ENCODE data around the gene LDLRAP1. TPM values are rescaled to one million over a fixed set of nuclear protein-coding genes. Genes with fewer than 3 reads are reported as not detected.
A peak's percentile ranks its signal among the peaks of the same experiment; 100 is the strongest.

Gene LDLRAP1
- total and polyA plus RNA-seq, 7 donors: 9.1 to 35.8 (median 17.4) TPM

DNA sequence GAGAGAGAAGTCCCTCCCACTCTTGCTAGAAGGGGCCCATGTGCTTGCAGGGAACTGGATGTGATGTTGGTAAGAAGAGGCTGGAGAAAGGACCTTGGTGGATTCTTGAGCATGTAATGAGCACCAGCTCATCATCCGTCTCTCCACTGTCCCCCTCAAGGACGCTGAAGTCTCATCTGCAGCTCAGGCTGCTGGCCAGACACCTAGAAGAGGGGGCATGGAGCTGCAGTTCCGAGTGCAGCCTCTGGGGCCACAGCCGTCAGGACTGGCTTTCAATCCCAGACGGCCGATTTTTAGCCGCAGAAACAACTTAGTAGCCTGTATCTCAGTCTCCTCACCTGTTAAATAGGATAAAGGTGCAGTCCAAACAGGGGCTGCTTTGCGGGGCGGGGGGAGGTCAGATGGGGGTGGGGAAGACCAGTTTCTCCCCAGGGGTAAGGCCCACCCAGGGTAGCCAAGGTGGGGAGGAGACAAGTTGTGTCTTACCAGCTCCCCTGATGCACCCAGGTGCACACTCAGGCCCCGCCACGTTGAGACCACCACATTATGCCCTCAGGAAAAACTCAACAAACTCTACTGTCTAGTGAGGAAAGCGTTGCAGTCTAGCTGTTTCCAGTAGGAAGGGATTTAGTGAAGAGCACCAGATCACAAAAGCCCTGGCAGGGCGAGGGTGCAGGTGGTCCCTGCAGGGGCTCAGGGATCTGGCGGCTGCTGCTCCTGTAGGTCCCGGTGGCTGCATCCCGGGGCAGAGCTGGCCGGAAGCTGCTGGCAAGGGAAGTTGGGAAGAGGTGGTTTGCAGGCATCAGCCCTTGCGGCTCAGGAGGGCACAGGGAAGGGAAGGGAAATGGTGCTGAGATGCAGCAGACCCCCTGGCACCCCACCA is 29.5 kb downstream of the LDLRAP1 start:
- Histone ChIP-seq H3K4me1 (peaks cover 0 to 19% (median 18%) of the 10 kb centered on the region in 4 donors), H3K27ac (no peak overlapping the region), H3K27me3 (no peaks in the 10 kb centered on the region), H3K4me3 (no peak overlapping the region), H3K9me3 (no peaks in the 10 kb centered on the region), H3K36me3 (no peaks in the 10 kb centered on the region)
- TF ChIP-seq, protein P1, sequence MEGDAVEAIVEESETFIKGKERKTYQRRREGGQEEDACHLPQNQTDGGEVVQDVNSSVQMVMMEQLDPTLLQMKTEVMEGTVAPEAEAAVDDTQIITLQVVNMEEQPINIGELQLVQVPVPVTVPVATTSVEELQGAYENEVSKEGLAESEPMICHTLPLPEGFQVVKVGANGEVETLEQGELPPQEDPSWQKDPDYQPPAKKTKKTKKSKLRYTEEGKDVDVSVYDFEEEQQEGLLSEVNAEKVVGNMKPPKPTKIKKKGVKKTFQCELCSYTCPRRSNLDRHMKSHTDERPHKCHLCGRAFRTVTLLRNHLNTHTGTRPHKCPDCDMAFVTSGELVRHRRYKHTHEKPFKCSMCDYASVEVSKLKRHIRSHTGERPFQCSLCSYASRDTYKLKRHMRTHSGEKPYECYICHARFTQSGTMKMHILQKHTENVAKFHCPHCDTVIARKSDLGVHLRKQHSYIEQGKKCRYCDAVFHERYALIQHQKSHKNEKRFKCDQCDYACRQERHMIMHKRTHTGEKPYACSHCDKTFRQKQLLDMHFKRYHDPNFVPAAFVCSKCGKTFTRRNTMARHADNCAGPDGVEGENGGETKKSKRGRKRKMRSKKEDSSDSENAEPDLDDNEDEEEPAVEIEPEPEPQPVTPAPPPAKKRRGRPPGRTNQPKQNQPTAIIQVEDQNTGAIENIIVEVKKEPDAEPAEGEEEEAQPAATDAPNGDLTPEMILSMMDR (IDR thresholded peaks at IDR 0.05): peak; percentile 20 to 59 (median 50)
- TF ChIP-seq EP300 (IDR thresholded peaks at IDR 0.05) (no peak), POLR2A (IDR thresholded peaks at IDR 0.05) (no peak)
- intact Hi-C loops (cut with DNase I): no loop called here
- WGBS, 2 donors: 19 to 41% methylated on average over 18 of the region's 18 CpGs
- no peak for DNase-seq

DNA sequence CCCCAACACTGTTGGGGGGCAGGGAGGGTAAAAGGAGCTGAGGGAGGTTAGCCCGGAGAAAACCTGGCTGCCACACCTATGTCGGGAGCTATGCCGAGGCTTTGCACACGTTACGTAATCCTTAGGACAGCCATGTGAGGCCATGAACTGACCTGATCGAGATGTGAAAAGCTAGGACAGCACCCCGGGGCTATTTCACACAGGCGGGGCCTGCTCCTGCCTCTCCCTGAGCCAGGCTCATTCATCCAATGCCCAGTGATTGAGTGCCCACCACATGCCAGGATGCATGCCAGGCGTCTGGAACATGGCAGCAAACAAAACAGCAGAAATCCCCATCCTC is 30.2 kb downstream of the LDLRAP1 start:
- no peak for DNase-seq
- H3K4me1 ChIP-seq: peaks cover 0 to 13% (median 12%) of the 10 kb centered on the region in 4 donors
- 15 to 61% methylated on average over 9 of the region's 9 CpGs for WGBS, 2 donors
- no peak overlapping the region for H3K4me3 ChIP-seq
- no peaks in the 10 kb centered on the region for H3K9me3 ChIP-seq
- TF ChIP-seq POLR2A (IDR thresholded peaks at IDR 0.05): no peak
- no peak for TF ChIP-seq POLR2AphosphoS5 (IDR thresholded peaks at IDR 0.05)
- no peak for TF ChIP-seq EP300 (IDR thresholded peaks at IDR 0.05)
- TF ChIP-seq, protein P1 (IDR thresholded peaks at IDR 0.05): no peak
- no peaks in the 10 kb centered on the region for H3K27me3 ChIP-seq
- no peak overlapping the region for H3K27ac ChIP-seq
- intact Hi-C loops (cut with DNase I): no loop called here
- no peaks in the 10 kb centered on the region for H3K36me3 ChIP-seq

DNA sequence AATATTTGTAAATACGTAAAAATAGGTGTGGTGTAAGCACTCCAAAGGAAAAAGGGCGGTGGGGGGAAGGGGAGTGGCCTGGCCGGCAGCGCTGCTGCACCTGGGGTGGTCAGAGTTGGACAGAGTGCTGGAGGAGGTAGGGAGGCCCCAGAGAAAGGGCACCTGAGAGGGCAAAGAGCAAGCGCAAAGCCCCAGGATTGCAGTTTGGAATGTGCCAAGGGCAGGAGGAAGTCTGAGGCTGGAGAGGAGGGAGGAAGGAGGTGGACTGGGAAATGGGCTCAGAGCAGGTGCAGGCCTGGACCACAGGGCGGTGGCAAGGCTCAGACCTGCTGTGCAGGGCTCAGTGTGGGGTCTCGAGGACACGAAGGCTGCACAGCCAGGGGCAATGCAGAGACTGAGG is 30.6 kb downstream of the LDLRAP1 start:
- no peak for DNase-seq
- no peak overlapping the region for H3K4me3 ChIP-seq
- no peaks in the 10 kb centered on the region for H3K9me3 ChIP-seq
- TF ChIP-seq POLR2AphosphoS5 (IDR thresholded peaks at IDR 0.05): no peak
- no peaks in the 10 kb centered on the region for H3K27me3 ChIP-seq
- no peak overlapping the region for H3K27ac ChIP-seq
- intact Hi-C loops (cut with DNase I): no loop called here
- peaks cover 0 to 9% (median 8%) of the 10 kb centered on the region in 4 donors for H3K4me1 ChIP-seq
- 26 to 74% methylated on average over 8 of the region's 8 CpGs for WGBS, 2 donors
- no peaks in the 10 kb centered on the region for H3K36me3 ChIP-seq

- WGBS, 2 donors: 89 to 93% methylated on average over 2 of the region's 2 CpGs
- intact Hi-C loops (cut with DNase I): no loop called here
These were observed 31.8 kb downstream of the LDLRAP1 start for GRCh38 chr1:25575191-25575590.

GRCh38 chr1:25576459-25577133 is 33.2 kb downstream of the LDLRAP1 start:
- Histone ChIP-seq H3K4me1 (peaks cover 0 to 5% (median 2%) of the 10 kb centered on the region in 4 donors), H3K27me3 (no peaks in the 10 kb centered on the region), H3K36me3 (no peaks in the 10 kb centered on the region), H3K9me3 (no peaks in the 10 kb centered on the region), H3K4me3 (no peak overlapping the region), H3K27ac (no peak overlapping the region)
- TF ChIP-seq EP300 (IDR thresholded peaks at IDR 0.05): no peak
- no peak for TF ChIP-seq POLR2A (IDR thresholded peaks at IDR 0.05)
- TF ChIP-seq, protein P1 (IDR thresholded peaks at IDR 0.05): no peak
- TF ChIP-seq POLR2AphosphoS5 (IDR thresholded peaks at IDR 0.05): no peak
- WGBS, 2 donors: 93 to 97% methylated on average over 18 of the region's 18 CpGs
- intact Hi-C loops (cut with DNase I): no loop called here
- no peak for DNase-seq

More at GRCh38 chr1:25575191-25575590, 31.8 kb downstream of the LDLRAP1 start:
- H3K4me1 ChIP-seq: peaks cover 0 to 5% (median 2%) of the 10 kb centered on the region in 4 donors
- DNase-seq: no peak
- H3K27ac ChIP-seq: no peak overlapping the region
- TF ChIP-seq EP300 (IDR thresholded peaks at IDR 0.05): no peak
- TF ChIP-seq, protein P1 (IDR thresholded peaks at IDR 0.05): no peak
- no peaks in the 10 kb centered on the region for H3K9me3 ChIP-seq
- H3K36me3 ChIP-seq: no peaks in the 10 kb centered on the region
- H3K27me3 ChIP-seq: no peaks in the 10 kb centered on the region
- H3K4me3 ChIP-seq: no peak overlapping the region

Measured in sigmoid colon (tissue), 7 donors.